Upper lobe of right lung (tissue), 1 donor: Measurements from ENCODE around the gene C11orf58. TPM values are rescaled to one million over a fixed set of nuclear protein-coding genes. Genes with fewer than 3 reads are reported as not detected.

Source experiments
- ATAC-seq: fragments of 200-7000 bp; cut with Tn5 transposase; one replicate; pipeline ENCODE4 v1.9.1; 2020; ENCODE audit warnings: mild to moderate bottlenecking, moderate library complexity
- DNase-seq: peaks from one replicate; pipeline ENCODE4 v3.0.0-alpha.2; 2020
- H3K27ac ChIP-seq: fragments of 200-600 bp; one replicate; pipeline ENCODE4 v1.8.0; 2022
- H3K27me3 ChIP-seq: fragments of 200-600 bp; one replicate; pipeline ENCODE4 v1.8.0; 2022; ENCODE audit warnings: mild to moderate bottlenecking
- H3K36me3 ChIP-seq: fragments of 200-600 bp; one replicate; pipeline ENCODE4 v1.8.0; 2022
- H3K4me1 ChIP-seq: fragments of 200-600 bp; one replicate; pipeline ENCODE4 v1.8.0; 2022
- H3K4me3 ChIP-seq: fragments of 200-600 bp; one replicate; pipeline ENCODE4 v1.8.0; 2022; ENCODE audit warnings: mild to moderate bottlenecking
- H3K9me3 ChIP-seq: fragments of 200-600 bp; one replicate; pipeline ENCODE4 v1.8.0; 2022
- intact Hi-C: fragments of 100-400 bp; cut with DNase I; formaldehyde crosslinking; loops from one replicate; pipeline ENCODE4 v1.11.0; 2022
- total RNA-seq: library from RNA; stranded (reverse); fragmentation: NEBNext Ultra II Directional; extraction: Animal tissue kit (Norgen Biotek cat#: 25700); gene quantifications from one replicate; pipeline ENCODE4 v1.2.1, GENCODE V29; 2021
- TF ChIP-seq, protein P1 (sequence below): fragments of 200-600 bp; IDR thresholded peaks from one replicate; pipeline ENCODE4 v1.8.0; 2022; ENCODE audit warnings: antibody characterized with exemption
- donor health status: DM: no; HTN: yes; CAD: no; lungs with severe emphysema.

Gene C11orf58
- total RNA-seq, 1 donor from 2014 or later, result 104 TPM

DNA sequence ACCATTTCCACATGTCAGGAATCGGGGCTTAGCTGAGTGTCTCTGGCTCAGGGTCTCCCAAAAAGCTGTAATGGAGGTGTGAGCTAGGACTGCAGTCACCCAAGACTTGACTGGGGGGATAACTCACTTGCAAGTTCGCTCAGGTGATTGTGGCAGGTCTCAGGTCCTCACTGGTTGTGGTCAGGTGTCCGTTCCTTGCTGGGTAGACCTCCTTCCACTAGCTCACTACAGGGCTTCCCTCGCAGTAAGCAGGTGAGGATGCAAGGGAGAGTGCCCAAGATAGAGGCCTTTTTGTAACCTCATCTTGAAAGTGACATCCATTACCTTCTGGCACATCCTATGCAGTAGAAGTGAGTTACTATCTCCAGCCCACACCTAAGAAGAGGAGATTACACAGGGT lies 29.5 kb downstream of the C11orf58 start:
- TF ChIP-seq, protein P1, sequence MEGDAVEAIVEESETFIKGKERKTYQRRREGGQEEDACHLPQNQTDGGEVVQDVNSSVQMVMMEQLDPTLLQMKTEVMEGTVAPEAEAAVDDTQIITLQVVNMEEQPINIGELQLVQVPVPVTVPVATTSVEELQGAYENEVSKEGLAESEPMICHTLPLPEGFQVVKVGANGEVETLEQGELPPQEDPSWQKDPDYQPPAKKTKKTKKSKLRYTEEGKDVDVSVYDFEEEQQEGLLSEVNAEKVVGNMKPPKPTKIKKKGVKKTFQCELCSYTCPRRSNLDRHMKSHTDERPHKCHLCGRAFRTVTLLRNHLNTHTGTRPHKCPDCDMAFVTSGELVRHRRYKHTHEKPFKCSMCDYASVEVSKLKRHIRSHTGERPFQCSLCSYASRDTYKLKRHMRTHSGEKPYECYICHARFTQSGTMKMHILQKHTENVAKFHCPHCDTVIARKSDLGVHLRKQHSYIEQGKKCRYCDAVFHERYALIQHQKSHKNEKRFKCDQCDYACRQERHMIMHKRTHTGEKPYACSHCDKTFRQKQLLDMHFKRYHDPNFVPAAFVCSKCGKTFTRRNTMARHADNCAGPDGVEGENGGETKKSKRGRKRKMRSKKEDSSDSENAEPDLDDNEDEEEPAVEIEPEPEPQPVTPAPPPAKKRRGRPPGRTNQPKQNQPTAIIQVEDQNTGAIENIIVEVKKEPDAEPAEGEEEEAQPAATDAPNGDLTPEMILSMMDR, result no peak
- Histone ChIP-seq H3K27ac (no peak overlapping the region), H3K9me3 (no peaks in the 10 kb centered on the region), H3K4me1 (no peaks in the 10 kb centered on the region), H3K27me3 (no peaks in the 10 kb centered on the region), H3K4me3 (no peak overlapping the region), H3K36me3 (no peaks in the 10 kb centered on the region)
- intact Hi-C loops, result no loop called here
- no peak for DNase-seq
- ATAC-seq, result no peak

- no peaks in the 10 kb centered on the region for H3K4me1 ChIP-seq
- ATAC-seq, result no peak
- H3K4me3 ChIP-seq, result no peak overlapping the region
- H3K36me3 ChIP-seq, result no peaks in the 10 kb centered on the region
- TF ChIP-seq, protein P1, result no peak
- no peak overlapping the region for H3K27ac ChIP-seq
- DNase-seq, result no peak
- no peaks in the 10 kb centered on the region for H3K9me3 ChIP-seq
- intact Hi-C loops, result no loop called here
- no peaks in the 10 kb centered on the region for H3K27me3 ChIP-seq
These were observed 30.9 kb downstream of the C11orf58 start for GRCh38 chr11:16769386-16769785.

DNA sequence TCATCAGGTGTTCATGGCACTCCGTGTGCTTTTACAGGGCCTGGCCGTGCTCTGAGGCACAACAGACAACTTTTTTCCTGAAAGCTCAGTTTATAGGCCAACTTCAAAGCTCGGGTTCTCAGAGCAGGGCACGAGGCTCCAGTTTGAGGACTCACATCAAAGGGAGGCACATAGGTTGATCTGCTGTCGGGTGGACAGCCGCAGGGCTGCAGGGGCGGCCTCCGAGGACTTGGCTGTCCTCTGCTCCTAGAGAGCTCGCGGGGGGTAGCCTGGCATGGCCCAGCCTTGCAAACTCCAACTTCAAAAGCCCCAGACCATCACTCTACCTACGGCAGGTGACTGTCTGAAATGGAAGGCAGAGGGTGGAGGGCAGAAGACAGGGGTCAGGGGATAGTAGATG lies 31.6 kb downstream of the C11orf58 start:
- TF ChIP-seq, protein P1, result no peak
- intact Hi-C loops, result no loop called here
- no peak for ATAC-seq
- no peaks in the 10 kb centered on the region for H3K4me1 ChIP-seq
- no peak for DNase-seq
- H3K27ac ChIP-seq, result no peak overlapping the region
- no peaks in the 10 kb centered on the region for H3K27me3 ChIP-seq
- no peaks in the 10 kb centered on the region for H3K36me3 ChIP-seq
- H3K4me3 ChIP-seq, result no peak overlapping the region
- no peaks in the 10 kb centered on the region for H3K9me3 ChIP-seq

GRCh38 chr11:16771350-16772140 lies 33.1 kb downstream of the C11orf58 start:
- H3K27ac ChIP-seq, result no peak overlapping the region
- no peaks in the 10 kb centered on the region for H3K9me3 ChIP-seq
- no peak overlapping the region for H3K4me3 ChIP-seq
- no peak for ATAC-seq
- no peaks in the 10 kb centered on the region for H3K4me1 ChIP-seq
- H3K36me3 ChIP-seq, result no peaks in the 10 kb centered on the region
- no peak for DNase-seq
- no peaks in the 10 kb centered on the region for H3K27me3 ChIP-seq
- TF ChIP-seq, protein P1, result no peak
- intact Hi-C loops, result no loop called here

GRCh38 chr11:16772141-16772512 lies 33.7 kb downstream of the C11orf58 start:
- no peak for ATAC-seq

More at GRCh38 chr11:16772141-16772512, 33.7 kb downstream of the C11orf58 start:
- intact Hi-C loops, result no loop called here
- no peaks in the 10 kb centered on the region for H3K4me1 ChIP-seq
- H3K27ac ChIP-seq, result no peak overlapping the region
- no peaks in the 10 kb centered on the region for H3K36me3 ChIP-seq
- H3K9me3 ChIP-seq, result no peaks in the 10 kb centered on the region
- H3K4me3 ChIP-seq, result no peak overlapping the region
- TF ChIP-seq, protein P1, result no peak
- DNase-seq, result no peak
- H3K27me3 ChIP-seq, result no peaks in the 10 kb centered on the region
